ENCODE data around the gene PKN1. TPM values are rescaled to one million over a fixed set of nuclear protein-coding genes. Genes with fewer than 3 reads are reported as not detected.

PKN1 gene
- total and polyA plus RNA-seq, 2 experiments from 2014 or later, result 109 to 147 TPM

DNA sequence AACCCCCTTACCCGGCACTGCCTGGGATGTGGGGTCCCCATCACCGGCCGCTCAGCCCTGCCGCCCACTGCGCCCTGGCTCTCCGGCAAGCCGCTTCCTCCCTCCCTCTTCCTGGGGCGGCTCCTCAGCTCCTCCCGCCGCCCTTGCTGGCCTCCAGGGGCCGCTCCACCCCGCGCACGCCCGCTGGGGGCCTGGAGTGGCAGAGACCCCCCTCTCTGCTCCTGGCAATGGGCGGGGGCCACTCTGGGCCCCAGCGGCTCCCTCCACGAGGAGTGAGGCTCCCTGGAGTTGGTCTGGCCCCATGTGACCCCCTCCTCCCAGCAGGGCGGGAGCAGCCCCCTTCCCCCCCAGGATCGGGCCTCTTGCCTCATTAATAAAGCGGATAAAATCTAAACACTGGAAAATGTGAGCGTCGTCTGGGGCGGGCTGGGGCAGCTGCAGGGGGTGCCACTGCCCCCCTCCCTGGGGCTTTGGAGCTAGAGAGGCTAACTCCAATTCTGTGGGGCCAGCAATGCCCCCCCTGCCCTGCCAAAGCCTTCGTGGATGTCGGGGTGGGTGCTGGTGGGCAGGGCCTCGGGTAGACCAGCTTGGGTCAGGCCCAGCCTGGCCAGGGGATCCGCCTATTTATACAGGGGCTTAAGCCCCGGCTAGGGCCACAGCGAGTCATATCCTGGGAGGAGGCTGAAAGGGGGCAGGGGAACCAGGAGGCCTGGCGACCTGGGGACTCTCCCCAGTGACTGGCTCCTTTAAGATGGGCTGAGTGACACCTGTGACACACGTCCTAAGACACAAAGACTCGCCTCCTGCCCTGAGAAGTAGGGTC lies 42.4 kb downstream of the PKN1 start, which contains the start of gene PTGER1:
TSS of gene PTGER1 (minus strand) at position 104 of the 823 bp plus-strand sequence. CDS start 1,034 bp downstream, outside the sequence.
- Histone ChIP-seq H3K27ac (no peak within 1 kb of the TSS), H3K36me3 (no peaks in the 10 kb centered on the region), H3K27me3 (no peaks in the 10 kb centered on the region), H3K9me3 (ENCODE audit: low read depth) (no peaks in the 10 kb centered on the region), H3K4me1 (ENCODE audit: low read depth) (no peaks in the 10 kb centered on the region), H3K4me3 (no peak within 1 kb of the TSS)
- peak; percentile 34 to 35 for DNase-seq (ENCODE audit: low read depth in 1 of 2, low spot score in 1 of 2)
- TF ChIP-seq, protein P1, sequence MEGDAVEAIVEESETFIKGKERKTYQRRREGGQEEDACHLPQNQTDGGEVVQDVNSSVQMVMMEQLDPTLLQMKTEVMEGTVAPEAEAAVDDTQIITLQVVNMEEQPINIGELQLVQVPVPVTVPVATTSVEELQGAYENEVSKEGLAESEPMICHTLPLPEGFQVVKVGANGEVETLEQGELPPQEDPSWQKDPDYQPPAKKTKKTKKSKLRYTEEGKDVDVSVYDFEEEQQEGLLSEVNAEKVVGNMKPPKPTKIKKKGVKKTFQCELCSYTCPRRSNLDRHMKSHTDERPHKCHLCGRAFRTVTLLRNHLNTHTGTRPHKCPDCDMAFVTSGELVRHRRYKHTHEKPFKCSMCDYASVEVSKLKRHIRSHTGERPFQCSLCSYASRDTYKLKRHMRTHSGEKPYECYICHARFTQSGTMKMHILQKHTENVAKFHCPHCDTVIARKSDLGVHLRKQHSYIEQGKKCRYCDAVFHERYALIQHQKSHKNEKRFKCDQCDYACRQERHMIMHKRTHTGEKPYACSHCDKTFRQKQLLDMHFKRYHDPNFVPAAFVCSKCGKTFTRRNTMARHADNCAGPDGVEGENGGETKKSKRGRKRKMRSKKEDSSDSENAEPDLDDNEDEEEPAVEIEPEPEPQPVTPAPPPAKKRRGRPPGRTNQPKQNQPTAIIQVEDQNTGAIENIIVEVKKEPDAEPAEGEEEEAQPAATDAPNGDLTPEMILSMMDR (IDR thresholded peaks at IDR 0.05; ENCODE audit: low read depth, low read length), result peak; percentile 50

DNA sequence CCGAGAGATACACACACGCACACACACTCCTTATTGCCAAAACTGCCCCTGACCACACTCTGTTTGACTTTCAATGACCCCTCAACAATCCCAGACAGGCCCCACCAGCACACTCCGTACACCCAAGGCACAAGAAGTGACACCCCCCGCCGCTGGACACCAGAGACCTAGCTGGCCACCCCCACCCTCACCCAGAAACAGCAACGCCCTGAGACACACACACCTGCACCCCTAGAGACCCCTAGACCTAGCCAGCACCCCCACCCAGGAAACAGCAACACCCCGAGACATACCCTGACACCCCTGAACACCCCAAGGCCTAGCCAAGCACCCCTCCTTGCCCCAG lies 43.2 kb downstream of the PKN1 start:
- Histone ChIP-seq H3K27me3 (no peaks in the 10 kb centered on the region), H3K36me3 (no peaks in the 10 kb centered on the region)
- TF ChIP-seq, protein P1 (IDR thresholded peaks at IDR 0.05; ENCODE audit: low read depth, low read length), result no peak

DNA sequence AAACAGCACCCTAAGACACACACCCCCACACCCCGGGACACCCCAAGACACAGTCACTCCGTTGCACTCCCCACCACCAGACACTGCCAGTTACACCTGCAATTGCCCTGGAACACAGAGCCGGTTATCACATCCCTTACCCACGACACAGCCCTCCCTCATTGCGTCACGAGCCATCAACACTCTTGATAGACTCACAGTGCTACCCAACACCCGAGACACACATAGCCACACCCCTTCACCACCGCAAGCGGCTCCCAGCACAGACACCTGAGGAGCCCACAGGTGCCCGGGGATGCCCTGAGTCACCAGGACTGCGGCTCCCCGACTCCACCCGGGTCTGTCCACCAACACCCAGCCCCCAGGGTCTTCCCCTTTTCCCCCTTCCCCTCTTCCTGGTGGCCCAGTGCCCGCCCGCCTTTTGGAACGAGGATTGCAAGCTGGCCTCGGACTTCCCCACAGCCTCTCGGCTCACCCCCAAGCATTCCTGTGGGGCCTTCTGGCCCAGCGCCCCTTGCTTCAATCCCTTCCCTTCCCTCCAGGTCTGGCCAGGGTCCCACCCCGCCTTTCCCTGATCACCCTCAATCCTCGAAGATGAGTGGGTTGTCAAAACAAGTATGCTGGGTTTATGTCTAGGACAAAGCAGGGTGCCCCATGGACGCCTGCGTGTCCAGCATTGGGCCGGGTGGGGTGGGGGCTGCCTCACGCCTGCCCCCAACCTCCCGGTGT lies 43.7 kb downstream of the PKN1 start:
- Histone ChIP-seq H3K36me3 (no peaks in the 10 kb centered on the region), H3K27ac (no peak overlapping the region), H3K4me3 (no peak overlapping the region), H3K9me3 (ENCODE audit: low read depth) (no peaks in the 10 kb centered on the region), H3K27me3 (no peaks in the 10 kb centered on the region), H3K4me1 (ENCODE audit: low read depth) (no peaks in the 10 kb centered on the region)
- TF ChIP-seq, protein P1 (IDR thresholded peaks at IDR 0.05; ENCODE audit: low read depth, low read length), result no peak
- peak; percentile 57 to 92 for DNase-seq (ENCODE audit: low read depth in 1 of 2, low spot score in 1 of 2)

More for the DNA sequence above, 43.2 kb downstream of the PKN1 start:
- no peak overlapping the region for H3K27ac ChIP-seq
- no peak overlapping the region for H3K4me3 ChIP-seq
- H3K9me3 ChIP-seq (ENCODE audit: low read depth), result no peaks in the 10 kb centered on the region
- DNase-seq (ENCODE audit: low read depth in 1 of 2, low spot score in 1 of 2), result no peak
- H3K4me1 ChIP-seq (ENCODE audit: low read depth), result no peaks in the 10 kb centered on the region

DNA sequence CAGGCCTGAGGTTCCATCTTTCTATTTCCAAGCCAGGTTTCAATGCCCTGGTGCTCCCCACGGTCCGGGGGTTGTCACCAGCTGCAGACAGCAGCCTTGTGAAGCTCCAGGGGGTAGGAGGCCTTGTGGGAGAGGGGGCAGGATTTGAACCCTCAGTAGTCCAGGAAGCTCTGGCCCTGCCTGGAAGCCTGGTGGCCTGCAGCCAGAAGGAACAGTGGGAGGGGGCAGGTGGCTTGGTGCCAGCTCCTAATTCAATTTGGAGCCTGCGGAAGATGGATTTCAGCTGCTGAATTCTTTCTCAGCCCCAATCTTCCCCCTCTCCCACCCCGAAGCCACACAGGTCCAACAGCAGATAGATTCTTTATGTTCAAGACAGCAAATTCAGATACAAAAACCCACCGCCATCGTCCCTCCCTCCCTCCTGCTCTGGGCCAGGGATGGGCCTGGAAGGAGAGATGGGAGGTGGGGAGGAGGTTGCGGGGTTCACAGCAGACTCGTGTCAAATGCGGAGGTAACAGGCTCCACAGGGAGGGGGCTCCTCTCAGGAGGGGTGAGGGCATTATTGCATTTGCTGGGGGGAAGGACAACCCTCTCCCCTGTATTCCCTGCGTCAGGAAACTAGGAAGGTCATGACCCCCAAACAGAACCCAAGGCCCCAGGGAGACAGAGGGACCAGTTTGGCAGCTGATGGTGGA lies 44.5 kb downstream of the PKN1 start:
- H3K9me3 ChIP-seq (ENCODE audit: low read depth), result no peaks in the 10 kb centered on the region
- H3K27ac ChIP-seq, result no peak overlapping the region

DNA sequence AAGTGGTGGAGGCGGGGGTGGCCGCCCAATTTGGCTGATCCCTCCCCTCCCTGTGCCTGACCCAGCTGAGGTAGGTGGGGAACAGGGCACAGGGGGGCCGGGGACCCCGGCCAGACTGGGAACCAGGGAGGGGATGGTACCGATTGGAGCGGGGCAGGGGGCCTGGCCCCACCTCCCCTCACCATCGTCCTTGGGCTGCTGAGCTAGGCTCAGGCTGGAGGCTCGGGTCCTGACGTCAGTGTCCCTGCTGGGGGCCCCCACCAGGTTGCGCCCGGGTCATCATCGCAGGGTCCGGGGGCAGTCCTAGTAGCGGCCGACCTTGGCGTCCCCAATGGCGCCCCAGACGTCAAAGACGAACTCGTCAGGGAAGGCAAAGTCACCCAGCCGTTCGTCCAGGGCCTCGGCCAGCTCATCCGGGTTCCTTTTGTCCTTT lies 45.0 kb downstream of the PKN1 start:
- TF ChIP-seq, protein P1 (IDR thresholded peaks at IDR 0.05; ENCODE audit: low read depth, low read length), result no peak
- Histone ChIP-seq H3K4me3 (no peak overlapping the region), H3K27me3 (no peaks in the 10 kb centered on the region), H3K27ac (no peak overlapping the region), H3K4me1 (ENCODE audit: low read depth) (no peaks in the 10 kb centered on the region), H3K36me3 (no peaks in the 10 kb centered on the region), H3K9me3 (ENCODE audit: low read depth) (no peaks in the 10 kb centered on the region)
- DNase-seq (ENCODE audit: low read depth in 1 of 2, low spot score in 1 of 2), result no peak

More for the DNA sequence above, 44.5 kb downstream of the PKN1 start:
- Histone ChIP-seq H3K36me3 (no peaks in the 10 kb centered on the region), H3K4me3 (no peak overlapping the region), H3K27me3 (no peaks in the 10 kb centered on the region), H3K4me1 (ENCODE audit: low read depth) (no peaks in the 10 kb centered on the region)
- TF ChIP-seq, protein P1 (IDR thresholded peaks at IDR 0.05; ENCODE audit: low read depth, low read length), result no peak
- peak in 1 of 2 donors; percentile 87 for DNase-seq (ENCODE audit: low read depth in 1 of 2, low spot score in 1 of 2)
